GM12878 (cell line): ENCODE results near the gene HHAT. TPM values are rescaled to one million over a fixed set of nuclear protein-coding genes. Genes with fewer than 3 reads are reported as not detected.
"Not testable (repeated sequence)": the region's sequence is repeated elsewhere in the genome, so short reads cannot be mapped to it uniquely, and the experiment has no call there.

Experiments
- ATAC-seq: fragments of 200-7000 bp; cut with Tn5 transposase; 3 replicates; pipeline ENCODE4 v1.9.1; 2020; ENCODE audit warnings: mild to moderate bottlenecking, moderate library complexity
- BruUV-seq: library from RNA; stranded (reverse); fragments of 400-500 nt; replicated peaks from 2 replicates; lab custom pipeline; 2021; lab: Mats Ljungman, UMichigan
- CTCF ChIA-PET: fragments of 300-600 bp; sonication (Branson Sonifier 250); formaldehyde crosslinking; extraction: SDS; loops from one replicate; lab custom pipeline; 2021; ENCODE audit warnings: inconsistent platforms; lab: Yijun Ruan, JAX
- POLR2A ChIA-PET: fragments of 350-600 bp; formaldehyde crosslinking; extraction: SDS; loops from one replicate; lab custom pipeline; 2021; ENCODE audit warnings: inconsistent platforms; lab: Charles Lee
- RAD21 ChIA-PET: fragments of 300-600 bp; sonication (Branson Sonifier 250); formaldehyde crosslinking; loops from one replicate; lab custom pipeline; 2023; ENCODE audit warnings: antibody characterized with exemption; ENCODE audit not compliant: unreplicated experiment; lab: Charles Lee
- SMC1A ChIA-PET: fragments of 300-600 bp; sonication (Branson Sonifier 250); formaldehyde crosslinking; loops from one replicate; lab custom pipeline; 2023; ENCODE audit not compliant: unreplicated experiment, uncharacterized antibody; lab: Charles Lee
- DNase-seq: peaks from one replicate; pipeline ENCODE4 v3.0.0-alpha.2; 2011; ENCODE audit warnings: low read depth, low spot score
- FAIRE-seq: peaks from 3 replicates; lab custom pipeline; 2011; peaks lifted over from hg19 to GRCh38; lab: Jason Lieb, UNC
- H2AFZ ChIP-seq: 2 replicates; pipeline ENCODE4 v1.6.0; 2011; ENCODE audit warnings: low read depth, low read length, control low read depth; ENCODE audit not compliant: control insufficient read depth
- H3K27ac ChIP-seq: 2 replicates; pipeline ENCODE4 v1.5.1; 2011; ENCODE audit warnings: control low read depth; ENCODE audit not compliant: control insufficient read depth, insufficient read depth
- H3K27me3 ChIP-seq, 2 experiments: replicated peaks in 1 of 2; 2 replicates each; pipeline versions ENCODE4 v1.6.0 to v1.6.1; 2011; ENCODE audit warnings: low read length in 1 of 2; ENCODE audit not compliant: control insufficient read depth in 2 of 2, insufficient read depth in 2 of 2
- H3K36me3 ChIP-seq, 2 experiments: 2 replicates each; pipeline ENCODE4 v1.5.1; 2011; ENCODE audit warnings: low read length in 1 of 2; ENCODE audit not compliant: control insufficient read depth in 2 of 2, insufficient read depth in 2 of 2
- H3K4me1 ChIP-seq: 2 replicates; pipeline ENCODE4 v1.6.1; 2011; ENCODE audit warnings: mild to moderate bottlenecking, low read length, moderate library complexity, mixed read lengths; ENCODE audit not compliant: control insufficient read depth, insufficient read depth
- H3K4me2 ChIP-seq: 2 replicates; pipeline ENCODE4 v1.6.0; 2011; ENCODE audit warnings: control low read depth; ENCODE audit not compliant: control insufficient read depth, insufficient read depth
- H3K4me3 ChIP-seq: fragments of 200-600 bp; sonication (generic); 2 replicates; pipeline ENCODE4 v1.5.1; 2016
- H3K79me2 ChIP-seq: 2 replicates; pipeline ENCODE4 v1.6.0; 2011; ENCODE audit warnings: low read length; ENCODE audit not compliant: control insufficient read depth, insufficient read depth
- H3K9ac ChIP-seq: 2 replicates; pipeline ENCODE4 v1.8.0; 2011; ENCODE audit warnings: low read length, control low read depth, mixed read lengths; ENCODE audit not compliant: control insufficient read depth, insufficient read depth
- H3K9me3 ChIP-seq: replicated peaks from 3 replicates; pipeline ENCODE4 v1.5.1; 2011; ENCODE audit warnings: mild to moderate bottlenecking, low read length; ENCODE audit not compliant: control insufficient read depth, insufficient read depth
- H4K20me1 ChIP-seq: 2 replicates; pipeline ENCODE4 v1.6.0; 2011; ENCODE audit not compliant: control insufficient read depth, insufficient read depth
- RAD51 ChIP-seq: fragments of 450-650 bp; IDR thresholded peaks from 2 replicates; pipeline ENCODE4 v1.6.1; 2016; ENCODE audit warnings: moderate library complexity, mild to moderate bottlenecking, inconsistent platforms
- SRF ChIP-seq, 2 experiments: IDR thresholded peaks; 2 replicates each; pipeline ENCODE4 v1.6.1; 2011; ENCODE audit warnings: low read depth in 2 of 2, low read length in 2 of 2, mild to moderate bottlenecking in 1 of 2, moderate library complexity in 1 of 2
- WGBS: methylation state at CpG from one replicate; pipeline ENCODE4 v1.1.6; 2016; ENCODE audit warnings: low lambda C conversion rate; ENCODE audit not compliant: insufficient replicate concordance, insufficient coverage; ENCODE audit errors: missing lambda C conversion rate; 5-methylcytosine and 5-hydroxymethylcytosine counted together
- in situ Hi-C: fragments of 300-500 bp; cut with MboI; formaldehyde crosslinking; loops from 9 replicates; pipeline ENCODE4 v1.14.3; 2018; ENCODE audit warnings: mixed read lengths
- intact Hi-C: fragments of 100-400 bp; cut with micrococcal nuclease; formaldehyde crosslinking; loops from one replicate; pipeline ENCODE4 v1.14.2; 2022; ENCODE audit not compliant: unreplicated experiment
- polyA plus RNA-seq, 11 experiments: library from polyadenylated mRNA; depleted of rRNA in 4 of 11; unstranded in 6 of 11; stranded (reverse) in 5 of 11; fragments of >200 nt; fragmentation: Nextera tagmentation in 4 of 11; fragmentation: Illumina TruSeq in 1 of 11; extraction: Ambion mirVana in 4 of 11; extraction: Trizol in 1 of 11; gene quantifications; 1 replicate in 1 of 11; 2 replicates in 10 of 11; pipeline versions ENCODE4 v1.2.1 to v1.2.3, GENCODE V29; 2011 to 2016; ENCODE audit warnings: inconsistent platforms in 2 of 11, missing spikeins in 2 of 11, low read depth in 1 of 11
- total RNA-seq, 4 experiments: library from RNA; depleted of rRNA in 3 of 4; stranded (reverse); fragments of >200 nt in 3 of 4; fragmentation: Illumina TruSeq in 1 of 4; extraction: Trizol in 1 of 4; gene quantifications; 2 replicates each; pipeline versions ENCODE4 v1.2.1 to v1.2.3, GENCODE V29; 2013 to 2021

HHAT gene
- total and polyA plus RNA-seq, 10 of the 15 experiments (the other 5 are each of a cell fraction or from before 2014, with no cell fraction given): 1.2 to 37.6 (median 2.6) TPM

GRCh38 chr1:210352575-210352974, 23.9 kb downstream of the HHAT start:
- Histone ChIP-seq H3K4me1 (no peaks in the 10 kb centered on the region), H3K27me3 (no peaks in the 10 kb centered on the region), H3K4me2 (no peak overlapping the region), H3K4me3 (no peak overlapping the region)
- no TSS peak for BruUV-seq
- intact Hi-C loops: no loop called here
- no peak for TF ChIP-seq SRF (IDR thresholded peaks at IDR 0.05; ENCODE audit: low read depth in 2 of 2, low read length in 2 of 2)
- TF ChIP-seq RAD51: peak; percentile 78
- TF ChIP-seq, all 136 proteins: peak for 1
- FAIRE-seq (no peak), DNase-seq (no peak), ATAC-seq (peak; percentile 40; the same call in 1 of the 3 replicates)
- in situ Hi-C loops: no loop called here
- no peaks in the 10 kb centered on the region for H4K20me1 ChIP-seq
- no peaks in the 10 kb centered on the region for H3K9me3 ChIP-seq
- H3K36me3 ChIP-seq: no peaks in the 10 kb centered on the region
- H3K79me2 ChIP-seq: no peaks in the 10 kb centered on the region
- no peak overlapping the region for H2AFZ ChIP-seq
- ChIA-PET RAD21 (interaction anchor here (0.7 to 1.0 kb wide), 3 partner anchors 8 to 47 kb away, joined by 3 read pairs; no protein-coding TSS in a partner anchor), CTCF (interaction anchor here (0.7 to 5.9 kb wide), 2 partner anchors 8 to 43 kb away, joined by 3 to 47 read pairs; no protein-coding TSS in a partner anchor), SMC1A (interaction anchor here (0.6 to 4.0 kb wide), 5 partner anchors 10 to 49 kb away, joined by 3 to 19 read pairs (median 6); no protein-coding TSS in a partner anchor), POLR2A (interaction anchor here (2.3 to 3.0 kb wide), 2 partner anchors 11 to 20 kb away, joined by 8 to 12 read pairs; no protein-coding TSS in a partner anchor)
- no peak overlapping the region for H3K9ac ChIP-seq
- WGBS: 59% methylated on average over 4 of the region's 4 CpGs
- no peak overlapping the region for H3K27ac ChIP-seq

- CTCF ChIA-PET: interaction anchor here (0.9 to 2.6 kb wide), 5 partner anchors 9 to 92 kb away, joined by 3 to 7 read pairs (median 4); no protein-coding TSS in a partner anchor
- WGBS: 97% methylated on average over 3 of the region's 3 CpGs
- BruUV-seq, H2AFZ ChIP-seq, H3K9ac ChIP-seq, H3K4me3 ChIP-seq, H3K9me3 ChIP-seq, H3K4me2 ChIP-seq, H3K27me3 ChIP-seq, H3K36me3 ChIP-seq, DNase-seq, intact Hi-C loops, H3K27ac ChIP-seq, ATAC-seq, H3K79me2 ChIP-seq, in situ Hi-C loops, FAIRE-seq, H4K20me1 ChIP-seq, H3K4me1 ChIP-seq: not testable (repeated sequence)
- RAD21 ChIA-PET: interaction anchor here (0.9 to 2.4 kb wide), 3 partner anchors 13 to 46 kb away, joined by 3 to 9 read pairs (median 3); no protein-coding TSS in a partner anchor
- POLR2A ChIA-PET: interaction anchor here (1.0 kb wide), 2 partner anchors 9 to 22 kb away, joined by 3 to 4 read pairs; no protein-coding TSS in a partner anchor
- SMC1A ChIA-PET: interaction anchor here (1.2 to 2.7 kb wide), 3 partner anchors 9 to 47 kb away, joined by 3 to 6 read pairs (median 6); no protein-coding TSS in a partner anchor
These were observed 25.6 kb downstream of the HHAT start for GRCh38 chr1:210354305-210354704.
